Loucy (cell line): ENCODE results near the gene PBXIP1.

ENCODE experiments used
- EZH2phosphoT487 ChIP-seq: fragments of 200-600 bp; IDR thresholded peaks from 2 replicates; pipeline ENCODE4 v1.6.1; 2018; ENCODE audit warnings: antibody characterized with exemption, mild to moderate bottlenecking, moderate library complexity, borderline replicate concordance
- TF ChIP-seq, protein P1 (sequence below): fragments of 200-600 bp; sonication (generic); conservative IDR thresholded peaks from 2 replicates; pipeline ENCODE4 v1.5.1; 2014; ENCODE audit warnings: mild to moderate bottlenecking, antibody characterized with exemption, low read length

DNA sequence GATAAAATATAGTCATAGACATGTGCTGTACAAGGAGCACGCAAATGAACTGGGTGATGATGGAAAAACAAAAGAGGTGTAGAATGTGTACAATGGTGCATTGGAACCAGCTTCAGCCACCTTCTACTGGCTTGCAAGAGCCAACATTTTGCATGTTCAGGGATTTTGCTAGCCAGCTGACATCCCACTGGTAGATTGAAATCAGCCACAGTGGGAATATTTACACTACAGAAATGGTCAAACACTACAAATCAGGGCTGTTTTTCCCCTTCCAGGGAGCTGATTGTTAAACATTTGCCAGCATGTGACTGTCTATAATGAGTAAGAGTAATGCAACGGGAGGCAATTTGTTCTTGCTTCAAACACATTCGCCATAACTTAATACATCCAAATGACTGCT, 42.6 kb downstream of the PBXIP1 start:
- no peak for TF ChIP-seq EZH2phosphoT487
- TF ChIP-seq, protein P1, sequence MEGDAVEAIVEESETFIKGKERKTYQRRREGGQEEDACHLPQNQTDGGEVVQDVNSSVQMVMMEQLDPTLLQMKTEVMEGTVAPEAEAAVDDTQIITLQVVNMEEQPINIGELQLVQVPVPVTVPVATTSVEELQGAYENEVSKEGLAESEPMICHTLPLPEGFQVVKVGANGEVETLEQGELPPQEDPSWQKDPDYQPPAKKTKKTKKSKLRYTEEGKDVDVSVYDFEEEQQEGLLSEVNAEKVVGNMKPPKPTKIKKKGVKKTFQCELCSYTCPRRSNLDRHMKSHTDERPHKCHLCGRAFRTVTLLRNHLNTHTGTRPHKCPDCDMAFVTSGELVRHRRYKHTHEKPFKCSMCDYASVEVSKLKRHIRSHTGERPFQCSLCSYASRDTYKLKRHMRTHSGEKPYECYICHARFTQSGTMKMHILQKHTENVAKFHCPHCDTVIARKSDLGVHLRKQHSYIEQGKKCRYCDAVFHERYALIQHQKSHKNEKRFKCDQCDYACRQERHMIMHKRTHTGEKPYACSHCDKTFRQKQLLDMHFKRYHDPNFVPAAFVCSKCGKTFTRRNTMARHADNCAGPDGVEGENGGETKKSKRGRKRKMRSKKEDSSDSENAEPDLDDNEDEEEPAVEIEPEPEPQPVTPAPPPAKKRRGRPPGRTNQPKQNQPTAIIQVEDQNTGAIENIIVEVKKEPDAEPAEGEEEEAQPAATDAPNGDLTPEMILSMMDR = no peak
